ENCODE results near the gene ZBTB46. TPM values are rescaled to one million over a fixed set of nuclear protein-coding genes. Genes with fewer than 3 reads are reported as not detected.

ZBTB46 gene
- total RNA-seq, 6 experiments from 2014 or later = 0.38 to 1.1 (median 0.64) TPM

- no peak for TF ChIP-seq CTCF (IDR thresholded peaks at IDR 0.05)
- Mint-ChIP-seq H3K4me3 (no peak overlapping the region), H3K27me3 (ENCODE audit: insufficient read depth) (peaks cover 11% of the 10 kb centered on the region), H3K4me1 (ENCODE audit: low read depth) (no peaks in the 10 kb centered on the region), H3K27ac (no peak overlapping the region), H3K9me3 (no peaks in the 10 kb centered on the region), H3K36me3 (ENCODE audit: low read depth) (no peaks in the 10 kb centered on the region)
- no peak for DNase-seq
Observed at GRCh38 chr20:63752411-63753101, 78.5 kb downstream of the ZBTB46 start.

GRCh38 chr20:63751471-63752271 is 79.4 kb downstream of the ZBTB46 start:
- no peak for DNase-seq

GRCh38 chr20:63750807-63751470 is 80.1 kb downstream of the ZBTB46 start:
- no peak overlapping the region for H3K4me3 Mint-ChIP-seq
- DNase-seq = no peak
- no peaks in the 10 kb centered on the region for H3K4me1 Mint-ChIP-seq (ENCODE audit: low read depth)
- H3K27me3 Mint-ChIP-seq (ENCODE audit: insufficient read depth) = peaks cover 5% of the 10 kb centered on the region
- H3K27ac Mint-ChIP-seq = no peak overlapping the region
- no peaks in the 10 kb centered on the region for H3K36me3 Mint-ChIP-seq (ENCODE audit: low read depth)
- TF ChIP-seq CTCF (IDR thresholded peaks at IDR 0.05) = no peak
- H3K9me3 Mint-ChIP-seq = no peaks in the 10 kb centered on the region

More at GRCh38 chr20:63751471-63752271, 79.4 kb downstream of the ZBTB46 start:
- no peak for TF ChIP-seq CTCF (IDR thresholded peaks at IDR 0.05)
- Mint-ChIP-seq H3K27ac (no peak overlapping the region), H3K4me1 (ENCODE audit: low read depth) (no peaks in the 10 kb centered on the region), H3K27me3 (ENCODE audit: insufficient read depth) (peaks cover 11% of the 10 kb centered on the region), H3K36me3 (ENCODE audit: low read depth) (no peaks in the 10 kb centered on the region), H3K9me3 (no peaks in the 10 kb centered on the region), H3K4me3 (no peak overlapping the region)

GRCh38 chr20:63749597-63750508 is 81.2 kb downstream of the ZBTB46 start:
- DNase-seq = no peak
- no peak for TF ChIP-seq CTCF (IDR thresholded peaks at IDR 0.05)
- Mint-ChIP-seq H3K9me3 (no peaks in the 10 kb centered on the region), H3K4me1 (ENCODE audit: low read depth) (no peaks in the 10 kb centered on the region), H3K27me3 (ENCODE audit: insufficient read depth) (peaks cover 2% of the 10 kb centered on the region), H3K27ac (no peak overlapping the region), H3K36me3 (ENCODE audit: low read depth) (no peaks in the 10 kb centered on the region), H3K4me3 (no peak overlapping the region)

GRCh38 chr20:63748934-63749270 is 82.2 kb downstream of the ZBTB46 start:
- H3K36me3 Mint-ChIP-seq (ENCODE audit: low read depth) = peaks cover under 1% of the 10 kb centered on the region; the same call in 1 of the 2 replicates
- DNase-seq = no peak
- H3K4me1 Mint-ChIP-seq (ENCODE audit: low read depth) = no peaks in the 10 kb centered on the region
- no peak overlapping the region for H3K27ac Mint-ChIP-seq
- H3K4me3 Mint-ChIP-seq = no peak overlapping the region
- H3K9me3 Mint-ChIP-seq = no peaks in the 10 kb centered on the region
- no peaks in the 10 kb centered on the region; the same call in 1 of the 2 replicates for H3K27me3 Mint-ChIP-seq (ENCODE audit: insufficient read depth)
- no peak for TF ChIP-seq CTCF (IDR thresholded peaks at IDR 0.05)
